22Rv1 (cell line): ENCODE measurements around the gene EBF3.

Source experiments
- CTCF ChIP-seq: fragments of 450-650 bp; IDR thresholded peaks from 2 replicates; pipeline ENCODE4 v1.5.1; 2017; ENCODE audit warnings: mild to moderate bottlenecking
- ZFX ChIP-seq: fragments of 450-650 bp; IDR thresholded peaks from 2 replicates; pipeline ENCODE4 v1.6.1; 2017; ENCODE audit warnings: antibody characterized with exemption, borderline replicate concordance

- TF ChIP-seq CTCF, result no peak
- TF ChIP-seq ZFX, result no peak
Observed at GRCh38 chr10:129793996-129794395, 170.1 kb downstream of the EBF3 start.
